ENCODE measurements around the gene GBX2. TPM values are rescaled to one million over a fixed set of nuclear protein-coding genes. Genes with fewer than 3 reads are reported as not detected.

Gene GBX2
- total and polyA plus RNA-seq, 2 experiments from 2014 or later, result 0.45 TPM; not detected in 1

GRCh38 chr2:236133410-236134012 is 34.7 kb downstream of the GBX2 start:
- WGBS (ENCODE audit: low lambda C conversion rate, missing lambda C conversion rate), result 88% methylated on average over 12 of the region's 12 CpGs
- H2AFZ ChIP-seq, result no peak overlapping the region
- no peak for DNase-seq (ENCODE audit: low spot score)
- no peaks in the 10 kb centered on the region for H3K27me3 ChIP-seq
- TF ChIP-seq EZH2 (IDR thresholded peaks at IDR 0.05; ENCODE audit: borderline replicate concordance) (no peak), CTCF (IDR thresholded peaks at IDR 0.05; ENCODE audit: poor library complexity) (no peak), EZH2phosphoT487 (IDR thresholded peaks at IDR 0.05; ENCODE audit: low read depth, severe bottlenecking, unreplicated experiment) (no peak)
- no peaks in the 10 kb centered on the region for H3K79me2 ChIP-seq
- H4K20me1 ChIP-seq (ENCODE audit: insufficient read depth, poor library complexity, severe bottlenecking), result no peaks in the 10 kb centered on the region
- H3K9me2 ChIP-seq (replicated peaks; ENCODE audit: insufficient read depth), result no peaks in the 10 kb centered on the region
- H3K36me3 ChIP-seq (replicated peaks; ENCODE audit: insufficient read depth, low read depth), result no peaks in the 10 kb centered on the region
- no peaks in the 10 kb centered on the region for H3K4me1 ChIP-seq (ENCODE audit: insufficient read depth)
- H3K9me3 ChIP-seq (ENCODE audit: low read depth), result no peaks in the 10 kb centered on the region
- no peak overlapping the region for H3K4me2 ChIP-seq
- H3K4me3 ChIP-seq, result no peak overlapping the region
- H3K27ac ChIP-seq, result no peak overlapping the region

GRCh38 chr2:236131073-236131692 is 37.0 kb downstream of the GBX2 start:
- no peaks in the 10 kb centered on the region for H3K9me2 ChIP-seq (replicated peaks; ENCODE audit: insufficient read depth)
- H3K9me3 ChIP-seq (ENCODE audit: low read depth), result no peaks in the 10 kb centered on the region
- H2AFZ ChIP-seq, result no peak overlapping the region
- no peak overlapping the region for H3K4me3 ChIP-seq
- WGBS (ENCODE audit: low lambda C conversion rate, missing lambda C conversion rate), result 90% methylated on average over 10 of the region's 10 CpGs
- no peaks in the 10 kb centered on the region for H3K27me3 ChIP-seq
- TF ChIP-seq CTCF (IDR thresholded peaks at IDR 0.05; ENCODE audit: poor library complexity) (no peak), EZH2 (IDR thresholded peaks at IDR 0.05; ENCODE audit: borderline replicate concordance) (no peak), EZH2phosphoT487 (IDR thresholded peaks at IDR 0.05; ENCODE audit: low read depth, severe bottlenecking, unreplicated experiment) (no peak)
- no peaks in the 10 kb centered on the region for H3K36me3 ChIP-seq (replicated peaks; ENCODE audit: insufficient read depth, low read depth)
- no peaks in the 10 kb centered on the region for H3K79me2 ChIP-seq
- H3K27ac ChIP-seq, result no peak overlapping the region
- H3K4me2 ChIP-seq, result no peak overlapping the region
- no peak for DNase-seq (ENCODE audit: low spot score)
- H4K20me1 ChIP-seq (ENCODE audit: insufficient read depth, poor library complexity, severe bottlenecking), result no peaks in the 10 kb centered on the region
- no peaks in the 10 kb centered on the region for H3K4me1 ChIP-seq (ENCODE audit: insufficient read depth)

DNA sequence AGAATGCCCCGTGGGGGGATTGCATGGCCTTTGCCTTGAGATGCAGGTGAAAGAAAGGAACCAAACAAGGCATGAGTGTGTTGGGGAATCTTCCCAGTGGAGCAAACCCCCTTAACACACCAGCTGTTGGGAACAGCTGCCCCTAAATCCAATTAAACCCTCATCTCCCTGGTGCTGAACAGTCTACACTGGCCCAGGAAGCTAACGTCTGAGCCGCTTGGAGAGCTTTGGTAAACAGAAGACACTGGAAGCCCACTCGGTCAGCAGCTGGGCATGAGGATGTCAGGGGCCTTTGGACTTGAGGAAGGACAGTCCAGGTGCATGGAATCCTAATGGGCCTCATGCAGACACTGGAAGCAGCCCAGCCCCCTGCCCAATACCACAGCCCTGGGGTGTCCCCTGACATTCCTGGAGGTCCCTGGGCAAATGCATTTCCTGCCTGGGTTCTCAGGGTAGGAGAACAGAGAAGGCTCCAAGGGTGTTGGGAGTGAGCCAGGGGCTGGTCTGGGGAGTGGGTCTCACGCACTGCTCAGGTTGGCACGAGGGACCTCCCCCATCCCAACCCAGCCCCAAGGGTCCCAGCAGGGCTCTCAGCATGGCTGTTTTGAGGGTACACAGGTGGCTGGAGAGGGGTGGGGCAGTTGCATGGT is 37.7 kb downstream of the GBX2 start:
- TF ChIP-seq EZH2phosphoT487 (IDR thresholded peaks at IDR 0.05; ENCODE audit: low read depth, severe bottlenecking, unreplicated experiment) (no peak), CTCF (IDR thresholded peaks at IDR 0.05; ENCODE audit: poor library complexity) (no peak), EZH2 (IDR thresholded peaks at IDR 0.05; ENCODE audit: borderline replicate concordance) (no peak)
- 84% methylated on average over 6 of the region's 6 CpGs for WGBS (ENCODE audit: low lambda C conversion rate, missing lambda C conversion rate)
- H3K36me3 ChIP-seq (replicated peaks; ENCODE audit: insufficient read depth, low read depth), result no peaks in the 10 kb centered on the region

More for the DNA sequence above, 37.7 kb downstream of the GBX2 start:
- no peak overlapping the region for H3K27ac ChIP-seq
- no peaks in the 10 kb centered on the region for H3K79me2 ChIP-seq
- no peaks in the 10 kb centered on the region for H3K9me2 ChIP-seq (replicated peaks; ENCODE audit: insufficient read depth)
- DNase-seq (ENCODE audit: low spot score), result no peak
- no peaks in the 10 kb centered on the region for H3K9me3 ChIP-seq (ENCODE audit: low read depth)
- H3K4me3 ChIP-seq, result no peak overlapping the region
- no peaks in the 10 kb centered on the region for H3K4me1 ChIP-seq (ENCODE audit: insufficient read depth)
- no peak overlapping the region for H3K4me2 ChIP-seq
- H2AFZ ChIP-seq, result no peak overlapping the region
- H3K27me3 ChIP-seq, result no peaks in the 10 kb centered on the region
- no peaks in the 10 kb centered on the region for H4K20me1 ChIP-seq (ENCODE audit: insufficient read depth, poor library complexity, severe bottlenecking)

Data from hepatocyte (in vitro differentiated cells).